ENCODE data around the gene THSD4.
A peak's percentile ranks its signal among the peaks of the same experiment; 100 is the strongest.

THSD4 gene

GRCh38 chr15:71715914-71716313, 600.6 kb downstream of the THSD4 start:
- DNase-seq (ENCODE audit: low read depth in 2 of 2) = no peak

- peak; percentile 14 to 17 for DNase-seq (ENCODE audit: low read depth in 2 of 2)
Measured at GRCh38 chr15:71716990-71717389, 601.7 kb downstream of the THSD4 start.

GRCh38 chr15:71718116-71718910, 603.0 kb downstream of the THSD4 start:
- no peak for DNase-seq (ENCODE audit: low read depth in 2 of 2)

GRCh38 chr15:71723344-71723743, 608.1 kb downstream of the THSD4 start:
- no peak for DNase-seq (ENCODE audit: low read depth in 2 of 2)

GRCh38 chr15:71725207-71725955, 610.1 kb downstream of the THSD4 start:
- peak; percentile 18 to 22 for DNase-seq (ENCODE audit: low read depth in 2 of 2)

- no peak for DNase-seq (ENCODE audit: low read depth in 2 of 2)
Measured at GRCh38 chr15:71728881-71729280, 613.6 kb downstream of the THSD4 start.

GRCh38 chr15:71729319-71729718, 614.0 kb downstream of the THSD4 start:
- no peak for DNase-seq (ENCODE audit: low read depth in 2 of 2)

GRCh38 chr15:71730277-71731144, 615.2 kb downstream of the THSD4 start:
- peak; percentile 34 for DNase-seq (ENCODE audit: low read depth in 2 of 2)

- no peak for DNase-seq (ENCODE audit: low read depth in 2 of 2)
Measured at GRCh38 chr15:71732636-71733035, 617.4 kb downstream of the THSD4 start.

- DNase-seq (ENCODE audit: low read depth in 2 of 2) = no peak
Measured at GRCh38 chr15:71733122-71733521, 617.9 kb downstream of the THSD4 start.

- DNase-seq (ENCODE audit: low read depth in 2 of 2) = no peak
Measured at GRCh38 chr15:71734709-71735384, 619.6 kb downstream of the THSD4 start.

- no peak for DNase-seq (ENCODE audit: low read depth in 2 of 2)
Measured at GRCh38 chr15:71735385-71735757, 620.1 kb downstream of the THSD4 start.

GRCh38 chr15:71736286-71736947, 621.1 kb downstream of the THSD4 start:
- no peak for DNase-seq (ENCODE audit: low read depth in 2 of 2)

GRCh38 chr15:71737761-71738160, 622.5 kb downstream of the THSD4 start:
- DNase-seq (ENCODE audit: low read depth in 2 of 2) = no peak

- no peak for DNase-seq (ENCODE audit: low read depth in 2 of 2)
Measured at GRCh38 chr15:71739355-71739754, 624.1 kb downstream of the THSD4 start.

GRCh38 chr15:71742964-71743363, 627.7 kb downstream of the THSD4 start:
- no peak for DNase-seq (ENCODE audit: low read depth in 2 of 2)

GRCh38 chr15:71743861-71744382, 628.7 kb downstream of the THSD4 start:
- peak in 1 of 2 experiments; percentile 24 for DNase-seq (ENCODE audit: low read depth in 2 of 2)

- DNase-seq (ENCODE audit: low read depth in 2 of 2) = no peak
Measured at GRCh38 chr15:71746719-71747118, 631.4 kb downstream of the THSD4 start.

- DNase-seq (ENCODE audit: low read depth in 2 of 2) = peak in 1 of 2 experiments; percentile 42
Measured at GRCh38 chr15:71747128-71748083, 632.1 kb downstream of the THSD4 start.

GRCh38 chr15:71748293-71748718, 633.0 kb downstream of the THSD4 start:
- no peak for DNase-seq (ENCODE audit: low read depth in 2 of 2)
